Right atrium auricular region (tissue), 2 donors: ENCODE measurements around the gene COQ6. TPM values are rescaled to one million over a fixed set of nuclear protein-coding genes. Genes with fewer than 3 reads are reported as not detected.
"Not testable (repeated sequence)": the region's sequence is repeated elsewhere in the genome, so short reads cannot be mapped to it uniquely, and the experiment has no call there.

Experiments
- DNase-seq: peaks from one replicate; pipeline ENCODE4 v3.0.0-alpha.2; 2019; ENCODE audit warnings: low spot score
- H3K27ac ChIP-seq, 2 donors: fragments of 200-600 bp; sonication (generic); 1 replicate in 1 of 2; 2 replicates in 1 of 2; pipeline ENCODE4 v1.5.1; 2016 to 2019
- H3K27me3 ChIP-seq, 2 donors: fragments of 200-600 bp; sonication (generic); one replicate each; pipeline versions ENCODE4 v1.5.1 to v1.6.0; 2017 to 2019
- H3K36me3 ChIP-seq: fragments of 200-600 bp; sonication (generic); one replicate; pipeline ENCODE4 v1.5.1; 2016
- H3K4me1 ChIP-seq, 2 donors: fragments of 200-600 bp; sonication (generic); one replicate each; pipeline versions ENCODE4 v1.5.1 to v1.6.0; 2017 to 2019
- H3K4me3 ChIP-seq, 2 donors: fragments of 200-600 bp; sonication (generic); 1 replicate in 1 of 2; 2 replicates in 1 of 2; pipeline ENCODE4 v1.5.1; 2017 to 2019; ENCODE audit warnings: mild to moderate bottlenecking in 1 of 2, moderate library complexity in 1 of 2
- H3K9me3 ChIP-seq, 2 donors: fragments of 200-600 bp; sonication (generic); one replicate each; pipeline ENCODE4 v1.5.1; 2019
- total RNA-seq, 2 donors: library from RNA; depleted of rRNA; stranded (reverse); fragments of >200 nt; gene quantifications; one replicate each; pipeline ENCODE4 v1.1.0, GENCODE V29; 2016
- TF ChIP-seq, protein P1 (sequence below), 2 donors: fragments of 200-600 bp; sonication (generic); IDR thresholded peaks; one replicate each; pipeline ENCODE4 v1.5.1; 2019; ENCODE audit warnings: antibody characterized with exemption in 2 of 2

COQ6 gene
- total RNA-seq, 2 donors from 2014 or later, result 34.2 to 64.9 TPM

DNA sequence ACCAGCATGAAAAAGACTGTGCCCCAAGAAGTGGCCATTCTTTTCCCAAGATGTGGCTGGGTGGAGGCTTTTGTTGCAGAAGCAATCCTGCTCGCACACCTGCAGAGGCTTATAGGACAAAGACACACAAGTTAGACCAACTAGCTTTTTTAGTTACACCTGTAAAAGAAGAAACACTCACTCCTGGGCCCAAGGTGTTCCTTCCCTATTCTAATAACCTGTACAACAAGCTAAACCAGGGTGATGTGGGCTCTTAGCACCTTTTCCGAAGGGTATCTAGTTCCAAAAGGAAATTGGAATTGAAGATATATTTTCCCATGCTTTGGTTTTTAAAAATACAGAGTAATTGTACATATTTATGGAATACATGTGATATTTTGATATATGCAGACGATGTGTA is 38.0 kb downstream of the COQ6 start:
- TF ChIP-seq, protein P1, sequence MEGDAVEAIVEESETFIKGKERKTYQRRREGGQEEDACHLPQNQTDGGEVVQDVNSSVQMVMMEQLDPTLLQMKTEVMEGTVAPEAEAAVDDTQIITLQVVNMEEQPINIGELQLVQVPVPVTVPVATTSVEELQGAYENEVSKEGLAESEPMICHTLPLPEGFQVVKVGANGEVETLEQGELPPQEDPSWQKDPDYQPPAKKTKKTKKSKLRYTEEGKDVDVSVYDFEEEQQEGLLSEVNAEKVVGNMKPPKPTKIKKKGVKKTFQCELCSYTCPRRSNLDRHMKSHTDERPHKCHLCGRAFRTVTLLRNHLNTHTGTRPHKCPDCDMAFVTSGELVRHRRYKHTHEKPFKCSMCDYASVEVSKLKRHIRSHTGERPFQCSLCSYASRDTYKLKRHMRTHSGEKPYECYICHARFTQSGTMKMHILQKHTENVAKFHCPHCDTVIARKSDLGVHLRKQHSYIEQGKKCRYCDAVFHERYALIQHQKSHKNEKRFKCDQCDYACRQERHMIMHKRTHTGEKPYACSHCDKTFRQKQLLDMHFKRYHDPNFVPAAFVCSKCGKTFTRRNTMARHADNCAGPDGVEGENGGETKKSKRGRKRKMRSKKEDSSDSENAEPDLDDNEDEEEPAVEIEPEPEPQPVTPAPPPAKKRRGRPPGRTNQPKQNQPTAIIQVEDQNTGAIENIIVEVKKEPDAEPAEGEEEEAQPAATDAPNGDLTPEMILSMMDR (IDR thresholded peaks at IDR 0.05), result no peak
- DNase-seq, result no peak
- H3K27me3 ChIP-seq, result no peaks in the 10 kb centered on the region
- H3K9me3 ChIP-seq, result no peaks in the 10 kb centered on the region
- no peak overlapping the region for H3K27ac ChIP-seq
- H3K36me3 ChIP-seq, result no peaks in the 10 kb centered on the region
- no peak overlapping the region for H3K4me3 ChIP-seq
- no peaks in the 10 kb centered on the region for H3K4me1 ChIP-seq

DNA sequence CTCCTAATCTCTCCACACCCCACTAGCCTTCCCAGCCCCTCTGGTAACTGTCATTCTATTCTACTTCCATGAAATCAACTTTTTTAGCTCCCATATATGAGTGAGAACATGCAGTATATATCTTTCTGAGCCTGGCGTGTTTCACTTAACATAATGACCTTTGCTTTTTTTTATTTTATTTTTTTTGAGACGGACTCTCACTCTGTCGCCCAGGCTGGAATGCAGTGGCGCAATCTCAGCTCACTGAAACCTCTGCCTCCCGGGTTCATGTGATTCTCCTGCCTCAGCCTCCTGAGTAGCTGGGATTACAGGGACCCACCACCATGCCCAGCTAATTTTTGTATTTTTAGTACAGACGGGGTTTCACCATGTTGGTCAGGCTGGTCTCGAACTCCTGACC is 38.6 kb downstream of the COQ6 start:
- H3K27ac ChIP-seq, H3K9me3 ChIP-seq, H3K4me1 ChIP-seq, H3K27me3 ChIP-seq, H3K4me3 ChIP-seq, DNase-seq, H3K36me3 ChIP-seq: not testable (repeated sequence)

DNA sequence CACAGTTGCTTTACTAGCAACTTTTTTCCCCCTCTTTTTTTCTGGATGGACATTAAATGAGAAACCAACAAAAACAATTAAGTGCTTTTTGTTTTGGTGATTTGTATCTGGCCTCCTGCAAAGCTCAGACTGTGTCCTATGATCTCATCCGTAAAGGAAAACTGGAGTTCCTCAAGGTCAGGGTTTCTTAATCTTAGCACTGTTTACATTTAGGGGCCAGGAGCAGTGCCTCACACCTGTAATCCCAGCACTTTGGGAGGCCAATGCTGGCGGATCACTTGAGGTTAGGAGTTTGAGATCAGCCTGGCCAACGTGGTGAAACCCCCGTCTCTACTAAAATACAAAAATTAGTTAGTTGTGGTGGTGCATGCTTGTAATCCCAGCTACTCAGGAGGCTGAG is 41.0 kb downstream of the COQ6 start:
- Histone ChIP-seq H3K27ac (no peak overlapping the region), H3K4me1 (no peaks in the 10 kb centered on the region), H3K9me3 (no peaks in the 10 kb centered on the region), H3K36me3 (no peaks in the 10 kb centered on the region), H3K4me3 (no peak overlapping the region), H3K27me3 (no peaks in the 10 kb centered on the region)
- TF ChIP-seq, protein P1 (IDR thresholded peaks at IDR 0.05), result no peak
- no peak for DNase-seq

DNA sequence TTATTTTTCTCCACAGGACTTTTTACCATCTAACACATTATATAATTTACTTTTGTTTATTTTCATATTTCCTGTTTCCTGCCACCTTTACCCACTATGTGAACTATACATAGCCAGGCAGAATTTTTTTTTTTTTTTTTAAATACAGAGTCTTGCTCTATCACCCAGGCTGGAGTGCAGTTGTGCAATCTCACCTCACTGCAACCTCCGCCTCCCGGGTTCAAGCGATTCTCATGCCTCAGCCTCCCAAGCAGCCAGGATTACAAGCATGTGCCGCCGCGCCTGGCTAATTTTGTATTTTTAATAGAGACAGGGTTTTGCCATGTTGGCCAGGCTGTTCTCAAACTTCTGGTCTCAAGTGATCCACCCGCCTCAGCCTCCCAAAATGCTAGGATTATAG is 44.8 kb downstream of the COQ6 start:
- not testable (repeated sequence) for H3K9me3 ChIP-seq, H3K4me3 ChIP-seq, H3K36me3 ChIP-seq, H3K27ac ChIP-seq, H3K27me3 ChIP-seq, DNase-seq, H3K4me1 ChIP-seq

DNA sequence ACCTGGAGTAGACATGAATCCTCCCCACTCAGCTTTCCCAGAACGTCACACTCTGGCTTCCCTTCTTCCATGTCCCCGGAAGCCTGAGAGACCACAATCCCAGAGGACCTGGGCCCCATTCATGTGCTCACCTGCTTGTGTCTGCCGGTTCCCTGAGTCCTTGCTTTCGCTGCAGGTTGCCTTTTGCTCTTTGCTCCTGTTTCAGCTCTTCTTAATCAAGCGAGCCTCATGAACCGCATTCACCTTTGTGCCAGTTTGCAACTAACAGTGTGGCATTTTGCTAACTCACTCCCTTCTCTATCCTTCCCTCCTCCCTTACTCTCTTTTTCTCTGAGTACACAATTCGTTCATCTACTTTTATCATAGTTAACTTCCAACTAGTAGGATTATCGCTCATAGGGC is 45.9 kb downstream of the COQ6 start:
- Histone ChIP-seq H3K4me3 (no peak overlapping the region), H3K27me3 (no peaks in the 10 kb centered on the region), H3K4me1 (no peaks in the 10 kb centered on the region), H3K36me3 (no peaks in the 10 kb centered on the region), H3K9me3 (no peaks in the 10 kb centered on the region), H3K27ac (no peak overlapping the region)
- no peak for DNase-seq
- TF ChIP-seq, protein P1 (IDR thresholded peaks at IDR 0.05), result no peak

DNA sequence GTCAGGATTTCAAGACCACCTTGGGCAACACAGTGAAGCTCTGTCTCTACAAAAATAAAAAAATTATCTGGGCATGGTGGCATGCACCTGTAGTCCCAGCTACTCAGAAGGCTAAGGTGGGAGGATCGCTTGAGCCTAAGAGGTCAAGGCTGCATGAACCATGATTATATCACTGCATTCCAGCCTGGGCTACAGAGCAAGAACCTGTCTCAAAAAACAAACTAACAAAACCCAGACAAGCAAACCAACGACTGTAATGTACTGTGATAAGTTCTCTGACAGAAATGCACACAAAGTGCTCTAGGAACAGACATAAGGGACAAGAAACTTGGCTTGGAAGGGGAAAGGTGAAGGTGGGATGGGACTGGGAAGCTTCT is 46.6 kb downstream of the COQ6 start:
- H3K4me3 ChIP-seq, result no peak overlapping the region
- no peak for DNase-seq
- TF ChIP-seq, protein P1 (IDR thresholded peaks at IDR 0.05), result no peak
- no peaks in the 10 kb centered on the region for H3K27me3 ChIP-seq
- H3K27ac ChIP-seq, result no peak overlapping the region
- H3K36me3 ChIP-seq, result no peaks in the 10 kb centered on the region
- no peaks in the 10 kb centered on the region for H3K4me1 ChIP-seq
- H3K9me3 ChIP-seq, result no peaks in the 10 kb centered on the region

DNA sequence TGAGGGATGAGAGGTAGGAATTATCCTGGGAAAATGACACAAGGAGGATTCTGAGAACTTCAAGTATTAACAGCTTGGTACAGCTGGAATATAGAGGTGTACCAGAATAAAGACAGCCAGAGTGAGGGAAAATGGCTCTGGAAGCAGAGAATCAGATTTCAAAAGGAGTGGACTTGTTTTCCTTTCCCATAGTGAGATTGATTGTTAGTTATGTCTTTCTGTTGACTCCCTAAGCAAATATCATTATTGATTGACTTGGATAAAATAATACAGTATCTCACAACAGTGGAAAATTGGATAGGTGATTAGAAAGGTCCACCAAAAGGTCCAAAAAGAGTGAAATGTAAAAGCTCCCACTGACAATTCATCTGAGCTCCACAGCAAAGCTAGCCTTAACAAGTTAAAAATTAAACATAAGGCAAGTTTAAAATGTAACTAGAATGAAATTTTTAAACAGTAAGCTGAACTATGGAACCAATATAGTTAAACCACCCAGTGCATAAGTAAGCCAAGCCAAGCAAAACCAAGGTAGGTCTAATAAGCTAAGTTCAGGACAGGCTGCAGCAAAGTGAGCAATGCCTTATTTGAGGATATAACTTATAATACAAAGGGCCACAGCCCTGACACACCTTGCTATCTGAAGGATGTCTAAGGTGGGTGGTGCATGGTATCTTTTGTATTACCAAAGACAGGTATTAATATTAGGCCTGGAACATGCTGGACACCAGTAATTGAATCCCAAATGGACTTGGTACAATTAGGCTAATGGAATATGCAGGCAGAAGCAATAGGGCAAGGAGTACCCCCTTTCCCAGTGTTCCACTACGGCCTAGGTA is 47.2 kb downstream of the COQ6 start:
- H3K9me3 ChIP-seq, result no peaks in the 10 kb centered on the region
- no peaks in the 10 kb centered on the region for H3K4me1 ChIP-seq
- TF ChIP-seq, protein P1 (IDR thresholded peaks at IDR 0.05), result no peak
- no peak overlapping the region for H3K4me3 ChIP-seq
- DNase-seq, result no peak
- H3K27ac ChIP-seq, result no peak overlapping the region
- no peaks in the 10 kb centered on the region for H3K36me3 ChIP-seq
- H3K27me3 ChIP-seq, result no peaks in the 10 kb centered on the region
